ENCODE results near the gene DZIP1L. TPM values are rescaled to one million over a fixed set of nuclear protein-coding genes. Genes with fewer than 3 reads are reported as not detected.
"Not testable (repeated sequence)": the region's sequence is repeated elsewhere in the genome, so short reads cannot be mapped to it uniquely, and the experiment has no call there.

Gene DZIP1L
- total RNA-seq, 1 donor from 2014 or later: 23.0 TPM

DNA sequence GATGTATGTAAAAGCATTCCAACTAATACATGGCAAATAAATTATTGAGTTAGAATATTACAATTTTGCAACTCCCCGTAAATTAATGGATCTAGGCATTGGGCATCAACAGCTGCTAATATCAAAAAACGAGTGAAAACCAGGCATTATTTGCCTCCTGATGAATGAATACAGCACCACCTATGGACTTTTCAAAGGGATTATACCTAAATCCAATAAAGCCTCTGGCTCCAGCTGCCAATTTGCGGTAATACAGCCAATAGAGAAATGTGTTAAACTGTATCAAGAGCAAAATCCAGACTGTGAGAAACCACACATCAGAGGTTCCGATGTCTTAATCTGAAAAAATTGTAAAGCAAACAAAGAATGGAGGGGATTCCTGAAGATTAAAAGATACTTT, 33.1 kb upstream of the DZIP1L start:
- H3K27me3 Mint-ChIP-seq (ENCODE audit: low read depth): no peaks in the 10 kb centered on the region
- H3K36me3 Mint-ChIP-seq (ENCODE audit: low read depth): peaks cover under 1% of the 10 kb centered on the region
- H3K4me3 Mint-ChIP-seq (ENCODE audit: unreplicated experiment): no peak overlapping the region
- H3K27ac Mint-ChIP-seq (ENCODE audit: unreplicated experiment): no peak overlapping the region
- H3K4me1 Mint-ChIP-seq (ENCODE audit: low read depth): no peaks in the 10 kb centered on the region
- TF ChIP-seq, protein P1, sequence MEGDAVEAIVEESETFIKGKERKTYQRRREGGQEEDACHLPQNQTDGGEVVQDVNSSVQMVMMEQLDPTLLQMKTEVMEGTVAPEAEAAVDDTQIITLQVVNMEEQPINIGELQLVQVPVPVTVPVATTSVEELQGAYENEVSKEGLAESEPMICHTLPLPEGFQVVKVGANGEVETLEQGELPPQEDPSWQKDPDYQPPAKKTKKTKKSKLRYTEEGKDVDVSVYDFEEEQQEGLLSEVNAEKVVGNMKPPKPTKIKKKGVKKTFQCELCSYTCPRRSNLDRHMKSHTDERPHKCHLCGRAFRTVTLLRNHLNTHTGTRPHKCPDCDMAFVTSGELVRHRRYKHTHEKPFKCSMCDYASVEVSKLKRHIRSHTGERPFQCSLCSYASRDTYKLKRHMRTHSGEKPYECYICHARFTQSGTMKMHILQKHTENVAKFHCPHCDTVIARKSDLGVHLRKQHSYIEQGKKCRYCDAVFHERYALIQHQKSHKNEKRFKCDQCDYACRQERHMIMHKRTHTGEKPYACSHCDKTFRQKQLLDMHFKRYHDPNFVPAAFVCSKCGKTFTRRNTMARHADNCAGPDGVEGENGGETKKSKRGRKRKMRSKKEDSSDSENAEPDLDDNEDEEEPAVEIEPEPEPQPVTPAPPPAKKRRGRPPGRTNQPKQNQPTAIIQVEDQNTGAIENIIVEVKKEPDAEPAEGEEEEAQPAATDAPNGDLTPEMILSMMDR (IDR thresholded peaks at IDR 0.05): peak; percentile 15
- DNase-seq (ENCODE audit: low spot score): no peak
- H3K9me3 Mint-ChIP-seq (ENCODE audit: low read depth): peaks cover 8% of the 10 kb centered on the region

DNA sequence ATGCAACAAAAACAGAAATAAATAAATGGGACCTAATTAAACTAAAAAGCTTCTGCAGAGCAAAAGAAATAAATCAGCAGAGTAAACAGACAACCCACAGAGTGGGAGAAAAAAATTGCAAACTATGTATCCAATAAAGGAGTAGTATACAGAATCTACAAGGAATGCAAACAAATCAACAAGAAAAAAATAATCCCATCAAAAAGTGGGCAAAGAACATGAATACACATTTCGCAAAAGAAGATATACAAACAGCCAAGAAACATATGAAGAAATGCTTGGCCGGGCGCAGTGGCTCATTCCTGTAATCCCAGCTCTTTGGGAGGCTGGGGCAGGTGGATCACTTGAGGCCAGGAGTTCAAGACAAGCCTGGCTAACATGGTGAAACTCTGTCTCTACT, 26.8 kb upstream of the DZIP1L start:
- DNase-seq (ENCODE audit: low spot score); H3K4me3 Mint-ChIP-seq (ENCODE audit: unreplicated experiment); H3K36me3 Mint-ChIP-seq (ENCODE audit: low read depth); H3K9me3 Mint-ChIP-seq (ENCODE audit: low read depth); H3K27ac Mint-ChIP-seq (ENCODE audit: unreplicated experiment); H3K4me1 Mint-ChIP-seq (ENCODE audit: low read depth); H3K27me3 Mint-ChIP-seq (ENCODE audit: low read depth): not testable (repeated sequence)

DNA sequence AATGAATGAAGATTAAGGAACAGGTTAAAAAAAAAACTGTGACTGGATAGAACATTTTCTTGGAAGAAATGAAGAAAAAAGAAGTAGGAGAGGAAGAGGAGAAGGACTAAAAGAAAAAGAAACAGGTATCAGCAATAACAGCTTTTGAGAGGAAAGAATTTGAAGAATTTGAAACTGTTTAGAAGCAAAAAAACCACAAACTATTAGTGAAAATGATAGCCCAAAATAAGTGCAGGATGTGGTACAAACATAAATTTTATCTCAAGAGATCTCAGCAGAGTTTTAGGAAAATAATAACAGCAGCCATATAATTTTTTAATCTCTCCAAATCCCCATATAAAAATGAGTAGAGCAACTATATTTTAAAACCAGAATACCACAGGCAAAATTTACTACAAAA, 25.5 kb upstream of the DZIP1L start:
- peaks cover 4% of the 10 kb centered on the region for H3K27me3 Mint-ChIP-seq (ENCODE audit: low read depth)
- TF ChIP-seq, protein P1 (IDR thresholded peaks at IDR 0.05): no peak
- H3K36me3 Mint-ChIP-seq (ENCODE audit: low read depth): peaks cover 1% of the 10 kb centered on the region
- H3K4me1 Mint-ChIP-seq (ENCODE audit: low read depth): no peaks in the 10 kb centered on the region
- H3K9me3 Mint-ChIP-seq (ENCODE audit: low read depth): peaks cover 7% of the 10 kb centered on the region
- no peak overlapping the region for H3K4me3 Mint-ChIP-seq (ENCODE audit: unreplicated experiment)
- DNase-seq (ENCODE audit: low spot score): no peak
- no peak overlapping the region for H3K27ac Mint-ChIP-seq (ENCODE audit: unreplicated experiment)

DNA sequence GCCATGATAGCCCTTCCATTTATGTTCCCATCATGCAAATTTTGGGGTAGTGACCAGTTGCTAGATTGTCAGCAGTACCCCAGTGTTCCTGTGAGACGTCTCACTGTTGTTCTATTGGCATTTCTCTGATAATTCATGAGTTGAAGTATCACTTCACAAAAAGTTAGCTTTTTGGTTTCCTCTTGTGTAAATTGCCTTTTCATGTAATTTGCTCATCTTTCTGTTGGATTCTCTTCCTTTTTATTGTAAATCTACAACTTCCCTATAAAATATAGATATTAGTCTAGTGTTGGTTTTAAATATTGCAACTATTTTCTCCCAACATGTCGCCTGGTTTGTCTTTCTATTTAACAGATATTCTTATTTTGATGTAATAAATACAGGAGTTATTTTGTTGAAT, 24.3 kb upstream of the DZIP1L start:
- Mint-ChIP-seq H3K36me3 (ENCODE audit: low read depth) (peaks cover 1% of the 10 kb centered on the region), H3K4me3 (ENCODE audit: unreplicated experiment) (no peak overlapping the region), H3K27ac (ENCODE audit: unreplicated experiment) (no peak overlapping the region), H3K27me3 (ENCODE audit: low read depth) (peaks cover 9% of the 10 kb centered on the region), H3K4me1 (ENCODE audit: low read depth) (no peaks in the 10 kb centered on the region), H3K9me3 (ENCODE audit: low read depth) (peaks cover 7% of the 10 kb centered on the region)
- no peak for DNase-seq (ENCODE audit: low spot score)
- TF ChIP-seq, protein P1 (IDR thresholded peaks at IDR 0.05): no peak

DNA sequence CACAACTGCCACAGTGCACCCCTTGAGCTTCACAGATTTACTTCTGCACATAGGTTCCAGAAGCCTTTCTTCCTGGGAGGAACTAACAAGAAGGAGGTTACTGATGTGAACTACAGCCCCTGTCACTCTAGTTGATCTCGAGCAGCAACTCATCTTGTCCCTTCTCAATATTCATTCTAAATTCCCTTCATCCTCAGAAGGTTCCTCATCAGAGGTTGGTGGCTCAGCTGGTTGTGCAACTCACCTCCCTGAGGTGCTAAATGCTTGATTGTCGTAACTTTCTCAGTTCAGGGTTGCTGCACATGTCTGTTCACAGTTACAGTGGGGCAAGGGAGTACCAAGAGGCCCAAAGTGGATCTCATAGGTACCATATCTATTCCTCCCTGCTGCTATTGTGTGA, 22.5 kb upstream of the DZIP1L start:
- Mint-ChIP-seq H3K9me3 (ENCODE audit: low read depth) (no peaks in the 10 kb centered on the region), H3K27ac (ENCODE audit: unreplicated experiment) (no peak overlapping the region), H3K4me1 (ENCODE audit: low read depth) (no peaks in the 10 kb centered on the region), H3K27me3 (ENCODE audit: low read depth) (peaks cover 10% of the 10 kb centered on the region), H3K4me3 (ENCODE audit: unreplicated experiment) (no peak overlapping the region), H3K36me3 (ENCODE audit: low read depth) (no peaks in the 10 kb centered on the region)
- DNase-seq (ENCODE audit: low spot score): no peak
- TF ChIP-seq, protein P1 (IDR thresholded peaks at IDR 0.05): no peak

DNA sequence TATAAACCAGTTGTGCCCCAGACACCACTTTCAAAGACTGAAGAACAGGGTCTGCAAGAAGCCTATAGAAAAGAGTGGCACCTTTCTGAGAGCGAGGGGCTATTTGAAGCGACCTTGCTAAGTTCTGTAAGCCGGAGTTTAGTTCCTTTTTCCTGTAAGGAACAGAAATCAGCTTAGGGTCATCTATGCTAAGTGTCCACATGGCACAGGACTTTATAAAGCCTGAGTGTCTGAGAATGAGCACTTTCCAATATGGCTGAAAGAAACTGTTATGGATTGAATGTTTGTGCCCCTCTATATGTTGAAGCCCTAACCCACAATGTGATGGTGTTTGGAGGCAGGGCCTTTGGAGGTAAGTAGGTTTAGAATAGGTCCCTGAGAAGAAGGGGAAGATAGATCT, 20.8 kb upstream of the DZIP1L start:
- H3K27me3 Mint-ChIP-seq (ENCODE audit: low read depth): peaks cover 14% of the 10 kb centered on the region
- H3K36me3 Mint-ChIP-seq (ENCODE audit: low read depth): no peaks in the 10 kb centered on the region
- DNase-seq (ENCODE audit: low spot score): no peak
- H3K4me1 Mint-ChIP-seq (ENCODE audit: low read depth): no peaks in the 10 kb centered on the region
- H3K9me3 Mint-ChIP-seq (ENCODE audit: low read depth): no peaks in the 10 kb centered on the region
- TF ChIP-seq, protein P1 (IDR thresholded peaks at IDR 0.05): no peak
- no peak overlapping the region for H3K27ac Mint-ChIP-seq (ENCODE audit: unreplicated experiment)
- H3K4me3 Mint-ChIP-seq (ENCODE audit: unreplicated experiment): no peak overlapping the region
